CD4-positive, alpha-beta T cell treated with Interleukin-6 at 100 ng/mL for 8 hours (primary cell): ENCODE results near the gene SLC7A1.
"Not testable (repeated sequence)": the region's sequence is repeated elsewhere in the genome, so short reads cannot be mapped to it uniquely, and the experiment has no call there.

ENCODE experiments used
- DNase-seq: peaks from one replicate; pipeline ENCODE4 v3.0.0-alpha.2; 2020; ENCODE audit warnings: mixed read lengths, low spot score

SLC7A1 gene

GRCh38 chr13:29595380-29596063, at the start of gene SLC7A1:
Gene SLC7A1, minus strand, starts transcription at chr13:29595688. Its CDS starts 59,500 bp downstream, at chr13:29536188.
- peak; percentile 76 for DNase-seq

- DNase-seq: no peak
Measured at GRCh38 chr13:29640665-29641064, 45.2 kb upstream of the SLC7A1 start.

- DNase-seq: not testable (repeated sequence)
Measured at GRCh38 chr13:29636831-29637230, 41.3 kb upstream of the SLC7A1 start.

GRCh38 chr13:29624997-29625396, 29.5 kb upstream of the SLC7A1 start:
- DNase-seq: no peak

- DNase-seq: no peak
Measured at GRCh38 chr13:29621841-29622240, 26.4 kb upstream of the SLC7A1 start.

GRCh38 chr13:29621051-29621800, 25.7 kb upstream of the SLC7A1 start:
- no peak for DNase-seq

- DNase-seq: no peak
Measured at GRCh38 chr13:29619995-29620394, 24.5 kb upstream of the SLC7A1 start.

- DNase-seq: no peak
Measured at GRCh38 chr13:29613101-29613500, 17.6 kb upstream of the SLC7A1 start.

GRCh38 chr13:29607465-29607864, 12.0 kb upstream of the SLC7A1 start:
- DNase-seq: no peak

GRCh38 chr13:29605860-29606526, 10.5 kb upstream of the SLC7A1 start:
- no peak for DNase-seq

- DNase-seq: no peak
Measured at GRCh38 chr13:29598321-29598720, 2.8 kb upstream of the SLC7A1 start.

- no peak for DNase-seq
Measured at GRCh38 chr13:29597706-29598105, 2.2 kb upstream of the SLC7A1 start.

- DNase-seq: no peak
Measured at GRCh38 chr13:29597246-29597645, 1.8 kb upstream of the SLC7A1 start.

GRCh38 chr13:29596064-29596418, 553 bp upstream of the SLC7A1 start:
- no peak for DNase-seq

- peak; percentile 26 for DNase-seq
Measured at GRCh38 chr13:29594710-29595379, 643 bp downstream of the SLC7A1 start.

GRCh38 chr13:29594303-29594709, 1.2 kb downstream of the SLC7A1 start:
- peak; percentile 20 for DNase-seq

GRCh38 chr13:29593605-29594297, 1.7 kb downstream of the SLC7A1 start:
- DNase-seq: no peak

- DNase-seq: no peak
Measured at GRCh38 chr13:29591310-29591709, 4.2 kb downstream of the SLC7A1 start.

GRCh38 chr13:29589967-29590366, 5.5 kb downstream of the SLC7A1 start:
- no peak for DNase-seq

GRCh38 chr13:29589234-29589633, 6.3 kb downstream of the SLC7A1 start:
- no peak for DNase-seq

GRCh38 chr13:29587645-29588044, 7.8 kb downstream of the SLC7A1 start:
- no peak for DNase-seq
